GOT3 (cell line): ENCODE data around the gene MYO19.
"Not testable (repeated sequence)": the region's sequence is repeated elsewhere in the genome, so short reads cannot be mapped to it uniquely, and the experiment has no call there.

Experiments
- DNase-seq: peaks from one replicate; lab custom pipeline; 2025; ENCODE audit warnings: mixed read lengths; lab: John Stamatoyannopoulos, UW

Gene MYO19

GRCh38 chr17:36461330-36462110, 73.1 kb downstream of the MYO19 start:
- DNase-seq = no peak

- no peak for DNase-seq
Measured at GRCh38 chr17:36460265-36460937, 74.3 kb downstream of the MYO19 start.

GRCh38 chr17:36459601-36460000, 75.1 kb downstream of the MYO19 start:
- DNase-seq = no peak

- DNase-seq = no peak
Measured at GRCh38 chr17:36459045-36459444, 75.6 kb downstream of the MYO19 start.

- DNase-seq = not testable (repeated sequence)
Measured at GRCh38 chr17:36457701-36458100, 77.0 kb downstream of the MYO19 start.

GRCh38 chr17:36452888-36453287, 81.8 kb downstream of the MYO19 start:
- DNase-seq = not testable (repeated sequence)

GRCh38 chr17:36449997-36450396, 84.7 kb downstream of the MYO19 start:
- DNase-seq = not testable (repeated sequence)
